Tibial nerve (tissue), 3 donors: ENCODE results near the gene AADACL4.

Experiments
- POLR2A ChIP-seq, 2 donors: fragments of 450-650 bp; IDR thresholded peaks; one replicate each; pipeline ENCODE4 v1.6.1; 2017; ENCODE audit warnings: antibody characterized with exemption in 2 of 2, mild to moderate bottlenecking in 2 of 2, moderate library complexity in 2 of 2
- TF ChIP-seq, protein P1 (sequence below), 5 experiments: fragments of 200-600 bp in 3 of 5; fragments of 450-650 bp in 2 of 5; sonication (generic) in 3 of 5; IDR thresholded peaks; one replicate each; pipeline ENCODE4 v1.5.1; 2016 to 2019; ENCODE audit warnings: antibody characterized with exemption in 5 of 5, mild to moderate bottlenecking in 3 of 5, moderate library complexity in 2 of 5

DNA sequence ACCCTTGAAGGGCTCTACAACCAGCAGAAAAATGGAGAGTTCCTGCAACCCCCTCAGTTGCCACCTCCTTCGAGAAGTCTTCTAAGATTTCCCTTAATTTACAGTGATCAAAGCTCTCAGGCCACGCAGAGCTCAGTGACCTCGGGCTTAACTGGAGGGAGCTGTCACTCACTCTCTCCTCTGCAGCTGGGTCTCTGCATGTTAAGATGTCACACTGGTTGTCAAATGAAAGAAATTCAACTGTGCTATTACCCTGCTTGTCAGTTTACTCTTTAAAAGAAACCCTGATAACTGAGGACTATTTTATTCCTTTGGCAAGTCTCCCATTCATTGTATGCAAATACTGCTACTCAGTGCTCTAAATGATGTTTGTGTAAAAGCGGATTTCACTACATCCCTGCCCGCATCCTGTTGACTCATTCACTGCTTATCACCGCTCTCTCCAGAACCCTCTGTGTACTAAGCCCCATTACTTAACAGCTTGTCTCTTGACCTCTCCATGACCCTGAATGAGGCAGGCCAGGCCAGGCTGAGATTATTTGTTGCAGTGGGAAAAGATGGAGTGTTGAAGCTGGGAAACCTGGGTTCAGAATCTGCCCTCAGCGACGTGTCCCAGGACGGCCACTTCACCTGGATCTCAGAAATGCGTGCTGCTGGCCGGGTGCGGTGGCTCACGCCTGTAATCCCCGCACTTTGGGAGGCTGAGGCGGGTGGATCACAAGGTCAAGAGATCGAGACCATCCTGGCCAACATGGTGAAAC is 39.6 kb upstream of the AADACL4 start:
- no peak for TF ChIP-seq POLR2A (IDR thresholded peaks at IDR 0.05)
- TF ChIP-seq, protein P1, sequence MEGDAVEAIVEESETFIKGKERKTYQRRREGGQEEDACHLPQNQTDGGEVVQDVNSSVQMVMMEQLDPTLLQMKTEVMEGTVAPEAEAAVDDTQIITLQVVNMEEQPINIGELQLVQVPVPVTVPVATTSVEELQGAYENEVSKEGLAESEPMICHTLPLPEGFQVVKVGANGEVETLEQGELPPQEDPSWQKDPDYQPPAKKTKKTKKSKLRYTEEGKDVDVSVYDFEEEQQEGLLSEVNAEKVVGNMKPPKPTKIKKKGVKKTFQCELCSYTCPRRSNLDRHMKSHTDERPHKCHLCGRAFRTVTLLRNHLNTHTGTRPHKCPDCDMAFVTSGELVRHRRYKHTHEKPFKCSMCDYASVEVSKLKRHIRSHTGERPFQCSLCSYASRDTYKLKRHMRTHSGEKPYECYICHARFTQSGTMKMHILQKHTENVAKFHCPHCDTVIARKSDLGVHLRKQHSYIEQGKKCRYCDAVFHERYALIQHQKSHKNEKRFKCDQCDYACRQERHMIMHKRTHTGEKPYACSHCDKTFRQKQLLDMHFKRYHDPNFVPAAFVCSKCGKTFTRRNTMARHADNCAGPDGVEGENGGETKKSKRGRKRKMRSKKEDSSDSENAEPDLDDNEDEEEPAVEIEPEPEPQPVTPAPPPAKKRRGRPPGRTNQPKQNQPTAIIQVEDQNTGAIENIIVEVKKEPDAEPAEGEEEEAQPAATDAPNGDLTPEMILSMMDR (IDR thresholded peaks at IDR 0.05), result no peak
